GM10847 (cell line): ENCODE data around the gene TTC29.

Experiments used
- POLR2A ChIP-seq: IDR thresholded peaks from 2 replicates; pipeline ENCODE4 v1.6.1; 2011; ENCODE audit not compliant: insufficient read length; ENCODE audit errors: extremely low read depth

The TTC29 gene

GRCh38 chr4:146915132-146915531, 30.5 kb downstream of the TTC29 start:
- TF ChIP-seq POLR2A, result no peak

GRCh38 chr4:146900295-146900694, 45.4 kb downstream of the TTC29 start:
- no peak for TF ChIP-seq POLR2A

- no peak for TF ChIP-seq POLR2A
These were observed 55.4 kb downstream of the TTC29 start for GRCh38 chr4:146890301-146890700.

GRCh38 chr4:146883070-146883469, 62.6 kb downstream of the TTC29 start:
- TF ChIP-seq POLR2A, result no peak

- TF ChIP-seq POLR2A, result no peak
These were observed 88.4 kb downstream of the TTC29 start for GRCh38 chr4:146857298-146857697.

- TF ChIP-seq POLR2A, result no peak
These were observed 89.9 kb downstream of the TTC29 start for GRCh38 chr4:146855761-146856160.

GRCh38 chr4:146852360-146852759, 93.3 kb downstream of the TTC29 start:
- TF ChIP-seq POLR2A, result no peak

- TF ChIP-seq POLR2A, result no peak
These were observed 98.3 kb downstream of the TTC29 start for GRCh38 chr4:146847345-146847744.

- no peak for TF ChIP-seq POLR2A
These were observed 98.8 kb downstream of the TTC29 start for GRCh38 chr4:146846882-146847281.

- no peak for TF ChIP-seq POLR2A
These were observed 100.9 kb downstream of the TTC29 start for GRCh38 chr4:146844761-146845160.

GRCh38 chr4:146842876-146843275, 102.8 kb downstream of the TTC29 start:
- no peak for TF ChIP-seq POLR2A

GRCh38 chr4:146840731-146841130, 104.9 kb downstream of the TTC29 start:
- no peak for TF ChIP-seq POLR2A

- no peak for TF ChIP-seq POLR2A
These were observed 110.6 kb downstream of the TTC29 start for GRCh38 chr4:146835096-146835495.

GRCh38 chr4:146834263-146835034, 111.2 kb downstream of the TTC29 start:
- no peak for TF ChIP-seq POLR2A

GRCh38 chr4:146833530-146833929, 112.1 kb downstream of the TTC29 start:
- TF ChIP-seq POLR2A, result no peak

- no peak for TF ChIP-seq POLR2A
These were observed 130.9 kb downstream of the TTC29 start for GRCh38 chr4:146814750-146815149.

- no peak for TF ChIP-seq POLR2A
These were observed 150.0 kb downstream of the TTC29 start for GRCh38 chr4:146795711-146796110.
